KOPT-K1 (cell line): ENCODE results near the gene SECTM1.

Experiments used
- H3K27ac ChIP-seq: fragments of 200-600 bp; sonication (generic); 2 replicates; pipeline ENCODE4 v1.5.1; 2016; ENCODE audit warnings: antibody characterized with exemption, mild to moderate bottlenecking, low read depth, low read length; ENCODE audit not compliant: poor library complexity, severe bottlenecking
- H3K36me3 ChIP-seq: fragments of 200-600 bp; sonication (generic); 2 replicates; pipeline ENCODE4 v1.5.1; 2017; ENCODE audit warnings: antibody characterized with exemption, mild to moderate bottlenecking, low read length, moderate library complexity; ENCODE audit not compliant: insufficient read depth
- H3K9me3 ChIP-seq: fragments of 200-600 bp; sonication (generic); 2 replicates; pipeline ENCODE4 v1.5.1; 2017; ENCODE audit warnings: antibody characterized with exemption, low read length, mild to moderate bottlenecking; ENCODE audit not compliant: insufficient read depth, poor library complexity, severe bottlenecking

The SECTM1 gene

DNA sequence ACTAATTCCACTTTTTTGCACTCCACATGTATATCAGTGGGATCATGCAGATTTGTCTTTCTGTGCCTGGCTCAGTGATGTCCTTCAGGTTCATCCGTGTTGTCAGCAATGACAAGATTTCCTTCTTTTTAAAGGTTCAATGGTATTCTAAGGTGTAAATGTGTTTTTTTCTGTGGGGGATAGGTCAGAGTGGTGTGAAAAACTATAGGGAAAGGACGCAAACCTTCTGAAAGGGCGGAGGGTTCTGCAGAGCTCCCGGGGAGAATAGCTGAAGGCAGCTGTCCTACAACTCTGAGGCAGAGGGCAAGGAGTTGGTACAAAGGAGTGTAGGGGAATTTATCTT, 38.1 kb downstream of the SECTM1 start:
- no peak overlapping the region for H3K27ac ChIP-seq
- H3K36me3 ChIP-seq, result no peaks in the 10 kb centered on the region
- H3K9me3 ChIP-seq, result no peaks in the 10 kb centered on the region

DNA sequence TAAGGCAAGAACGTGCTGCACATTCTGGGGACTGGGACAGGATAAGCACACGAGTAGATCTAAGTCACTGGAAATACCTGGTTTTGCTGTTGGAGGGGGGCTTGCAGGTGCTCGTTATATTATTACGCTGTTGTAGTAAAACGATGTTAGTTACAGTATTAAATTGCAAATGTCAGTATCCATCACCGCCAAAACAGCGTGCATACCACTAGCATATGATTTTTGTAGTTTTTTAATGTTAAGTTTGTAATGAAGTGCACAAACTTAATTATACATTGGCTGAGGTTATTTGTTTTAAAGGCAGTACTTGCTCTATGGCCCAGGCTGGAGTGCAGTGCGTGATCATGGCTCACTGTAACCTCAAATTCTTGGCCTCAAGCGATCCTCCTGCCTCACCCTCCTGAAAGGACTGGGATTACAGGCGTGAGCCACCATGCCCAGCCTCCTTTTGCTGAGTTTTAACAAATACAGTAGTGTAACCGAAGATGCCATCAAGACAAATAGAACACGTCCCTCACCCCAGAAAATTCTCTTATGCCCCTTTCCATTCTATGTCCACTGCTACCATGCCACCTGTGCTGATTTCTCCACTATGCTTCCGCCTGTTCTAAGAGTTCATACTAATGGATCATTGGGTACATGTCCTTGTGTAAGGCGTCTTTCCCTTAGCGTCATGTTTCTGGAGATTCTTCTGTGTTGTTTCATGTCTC, 39.3 kb downstream of the SECTM1 start:
- no peaks in the 10 kb centered on the region for H3K9me3 ChIP-seq
- no peaks in the 10 kb centered on the region for H3K36me3 ChIP-seq
- peak overlapping the region; percentile 59 for H3K27ac ChIP-seq

DNA sequence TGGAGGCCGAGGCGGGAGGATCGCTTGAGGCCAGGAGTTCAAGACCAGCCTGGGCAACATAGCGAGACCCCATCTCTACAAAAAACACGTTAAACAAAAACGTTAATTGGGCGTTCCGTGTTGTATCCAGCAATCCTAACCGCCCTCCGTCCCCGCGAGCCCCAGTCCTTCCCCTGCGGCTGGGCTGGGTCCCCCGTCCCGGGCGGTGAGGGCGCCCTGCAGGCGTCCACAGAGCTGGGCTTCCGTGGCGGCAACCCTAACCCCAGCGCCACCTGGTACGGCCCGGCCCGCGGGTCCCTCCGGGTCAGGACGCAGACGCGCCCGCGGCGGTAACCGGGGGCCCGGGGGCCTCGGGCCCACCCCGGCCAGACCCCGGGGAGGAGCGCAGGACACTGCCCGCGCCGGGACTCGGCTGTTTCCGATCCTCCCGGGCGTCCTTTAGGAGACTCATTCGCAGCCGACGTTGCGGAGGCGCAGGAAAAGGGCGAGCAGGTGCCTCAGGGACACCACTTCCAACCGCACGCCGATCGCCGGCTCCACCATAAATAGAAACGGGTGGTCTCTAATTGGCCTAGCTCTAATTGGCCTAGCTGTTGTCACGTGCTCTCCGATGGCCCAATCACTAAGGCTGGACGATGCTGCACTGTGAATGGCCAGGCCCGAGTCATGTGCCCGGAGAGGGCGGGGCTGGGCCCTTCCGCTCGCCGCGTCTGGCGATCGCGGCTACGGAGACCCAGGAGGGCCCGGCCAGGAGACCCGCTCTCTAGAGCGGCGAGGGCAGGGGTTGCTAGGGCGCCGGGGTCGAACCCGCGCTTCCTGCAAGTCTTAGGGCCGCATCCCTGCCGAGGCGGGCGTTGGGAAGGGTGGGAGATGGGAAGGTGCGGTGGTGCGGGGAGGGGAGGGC, 41.1 kb downstream of the SECTM1 start:
- peak overlapping the region; percentile 91 for H3K27ac ChIP-seq
- H3K36me3 ChIP-seq, result no peaks in the 10 kb centered on the region
- H3K9me3 ChIP-seq, result peaks cover 3% of the 10 kb centered on the region

DNA sequence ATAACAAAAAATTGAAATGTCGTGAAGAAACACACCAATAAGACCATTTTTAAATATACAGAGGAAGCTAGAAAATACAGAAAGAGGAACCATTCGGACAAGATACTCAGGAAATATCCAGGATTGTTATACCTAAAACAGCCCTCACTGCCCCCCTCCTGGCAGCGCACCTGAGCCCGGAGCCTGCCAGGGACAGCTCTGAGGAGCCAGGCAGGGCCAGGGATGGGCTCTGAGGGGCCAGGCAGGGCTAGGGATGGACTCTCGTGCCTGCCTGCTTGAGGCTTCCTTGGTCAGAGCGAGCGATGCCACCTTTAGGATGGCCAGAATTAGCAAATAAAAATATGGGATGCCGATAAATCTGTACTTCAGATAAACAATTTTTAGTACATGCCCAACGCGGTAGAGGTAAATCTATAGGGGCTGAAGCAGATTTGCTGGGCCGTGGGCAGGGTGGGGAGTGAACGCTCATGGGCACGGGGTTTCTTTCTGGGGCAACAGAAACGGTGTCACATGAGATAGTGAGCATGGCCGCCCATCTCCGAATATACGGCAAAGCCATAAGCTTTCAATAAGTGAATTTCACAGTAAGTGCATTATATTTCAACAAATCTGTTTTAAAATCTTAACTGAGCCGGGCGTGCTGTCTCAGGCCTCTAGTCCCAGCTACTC, 41.9 kb downstream of the SECTM1 start:
- Histone ChIP-seq H3K27ac (peak overlapping the region; percentile 91), H3K9me3 (peaks cover 11% of the 10 kb centered on the region), H3K36me3 (no peaks in the 10 kb centered on the region)

DNA sequence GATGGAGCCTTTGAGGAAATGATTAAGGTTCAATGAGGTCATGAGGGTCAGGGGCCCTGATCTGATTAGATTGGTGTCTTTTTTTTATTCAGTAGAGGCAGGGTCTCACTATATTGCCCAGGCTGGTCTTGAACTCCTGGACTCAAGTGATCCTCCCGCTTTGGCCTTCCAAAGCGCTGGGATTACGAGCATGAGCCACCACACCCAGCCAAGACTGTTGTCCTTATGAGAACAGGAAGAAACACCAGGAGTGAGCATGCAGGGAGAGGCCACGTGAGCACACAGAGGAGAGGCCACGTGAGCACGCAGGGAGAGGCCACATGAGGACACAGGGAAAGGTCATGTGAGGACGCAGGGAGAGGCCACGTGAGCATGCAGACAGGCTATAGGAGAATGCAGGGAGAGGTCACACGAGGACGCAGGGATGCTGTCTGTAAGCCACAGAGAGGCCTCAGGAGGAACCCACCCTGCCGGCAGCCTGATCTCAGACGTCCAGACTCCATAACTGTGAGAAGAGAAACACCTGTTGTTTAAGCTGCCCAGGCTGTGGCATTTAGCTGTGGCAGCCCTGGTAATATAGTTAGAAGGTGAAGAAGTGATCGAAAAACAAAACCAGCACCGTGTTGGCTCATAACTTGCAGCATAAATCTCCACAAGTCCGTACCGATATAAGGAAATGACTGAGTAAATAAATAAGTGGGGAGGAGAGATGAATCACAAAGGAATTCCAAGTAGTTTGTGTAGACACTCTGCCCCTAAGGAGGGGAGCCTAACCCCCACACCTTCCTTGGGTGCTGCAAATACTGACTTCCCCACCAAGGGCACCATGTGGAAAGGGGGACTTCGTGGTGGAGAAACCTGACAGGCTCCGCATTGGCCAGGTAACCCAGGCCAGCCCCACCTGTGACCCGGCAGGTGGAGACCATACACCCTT, 45.4 kb downstream of the SECTM1 start:
- Histone ChIP-seq H3K36me3 (no peaks in the 10 kb centered on the region), H3K27ac (peak overlapping the region; percentile 43), H3K9me3 (peaks cover 11% of the 10 kb centered on the region)

DNA sequence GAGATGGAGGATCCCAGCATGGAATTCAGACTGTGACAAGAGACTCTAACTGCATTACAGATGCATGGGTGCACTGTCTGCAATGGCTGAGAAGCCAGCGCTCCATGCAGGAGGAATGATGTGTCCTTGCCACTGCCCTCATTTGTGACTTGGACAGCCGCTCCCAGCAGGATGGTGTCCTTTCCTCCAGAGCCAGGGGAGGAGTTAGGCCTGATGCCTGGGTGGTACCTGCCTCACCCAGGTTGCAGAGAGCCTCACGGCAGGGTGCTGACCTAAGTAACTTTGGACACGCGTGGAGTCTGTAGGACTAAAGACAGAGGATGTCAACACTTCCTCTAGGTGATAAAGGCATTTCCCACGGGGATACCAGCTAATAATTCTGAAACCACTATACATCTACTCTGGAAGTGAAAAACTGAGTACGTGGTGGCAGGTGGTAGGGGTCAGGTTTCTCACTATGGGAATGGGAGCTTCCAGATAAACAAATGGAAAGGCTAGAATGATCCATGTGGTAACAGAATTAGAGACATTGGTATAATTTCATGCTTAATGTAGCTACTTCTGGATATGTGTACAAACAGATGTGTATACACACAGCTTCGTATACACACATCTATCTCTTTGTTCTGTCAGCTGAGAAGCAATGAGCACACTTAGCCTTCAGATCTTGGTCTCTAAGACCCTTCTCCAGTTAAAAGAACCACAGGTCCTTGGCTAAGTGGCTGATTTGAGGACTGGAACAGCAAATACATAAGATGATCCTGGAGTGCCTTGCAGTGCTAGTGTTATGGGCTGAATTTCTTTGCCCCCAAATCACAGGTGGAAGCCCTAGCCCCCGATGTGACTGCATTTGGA, 46.3 kb downstream of the SECTM1 start:
- H3K27ac ChIP-seq, result peak overlapping the region; percentile 43
- no peaks in the 10 kb centered on the region for H3K36me3 ChIP-seq
- peaks cover 11% of the 10 kb centered on the region for H3K9me3 ChIP-seq

DNA sequence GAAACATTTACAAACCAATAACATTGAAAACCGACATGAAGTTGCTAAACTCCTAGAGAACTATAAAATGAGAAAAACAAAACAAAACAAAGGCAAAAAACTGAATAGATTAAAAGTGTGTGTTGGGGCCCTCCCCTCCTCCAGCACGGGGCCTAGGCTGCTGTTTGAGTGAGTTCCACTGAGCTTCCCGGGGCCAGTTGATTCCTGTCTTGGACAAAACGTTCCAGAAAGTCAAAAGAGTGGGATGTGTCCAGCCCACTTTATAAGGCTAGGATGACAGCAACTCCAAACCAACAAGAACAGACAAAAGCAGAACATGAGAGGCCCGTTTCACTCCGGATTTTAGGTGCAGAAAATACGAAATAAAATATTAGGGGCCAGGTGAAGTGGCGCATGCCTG, 48.4 kb downstream of the SECTM1 start:
- Histone ChIP-seq H3K36me3 (no peaks in the 10 kb centered on the region), H3K27ac (no peak overlapping the region), H3K9me3 (peaks cover 11% of the 10 kb centered on the region)

DNA sequence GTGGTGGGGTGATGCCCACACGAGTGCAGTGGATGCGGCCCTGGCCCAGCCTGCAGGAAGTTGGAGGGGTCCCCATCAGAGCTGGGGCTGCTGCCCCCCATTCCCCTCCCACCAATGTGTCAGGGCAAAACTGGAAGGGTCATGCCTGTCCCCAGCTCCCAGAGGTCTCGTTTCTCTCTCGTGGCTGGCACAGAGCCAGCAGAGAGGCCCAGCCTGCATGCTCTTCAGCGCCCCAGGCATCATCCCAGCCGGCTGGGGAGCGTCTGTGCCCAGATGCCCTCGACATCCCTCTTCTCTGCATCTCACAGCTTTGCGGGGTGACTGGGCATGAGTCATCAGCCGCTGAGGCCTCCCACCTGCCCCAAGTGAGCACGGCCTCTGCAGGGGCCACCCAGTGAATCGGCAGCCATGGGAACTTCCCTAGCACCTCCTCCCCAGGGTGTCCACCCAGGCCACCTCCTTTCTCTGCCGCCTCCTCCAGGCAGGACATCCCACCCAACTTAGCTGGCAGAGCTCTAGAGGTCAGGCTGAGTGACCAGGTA, 50.3 kb downstream of the SECTM1 start:
- Histone ChIP-seq H3K27ac (no peak overlapping the region), H3K36me3 (no peaks in the 10 kb centered on the region), H3K9me3 (peaks cover 11% of the 10 kb centered on the region)

DNA sequence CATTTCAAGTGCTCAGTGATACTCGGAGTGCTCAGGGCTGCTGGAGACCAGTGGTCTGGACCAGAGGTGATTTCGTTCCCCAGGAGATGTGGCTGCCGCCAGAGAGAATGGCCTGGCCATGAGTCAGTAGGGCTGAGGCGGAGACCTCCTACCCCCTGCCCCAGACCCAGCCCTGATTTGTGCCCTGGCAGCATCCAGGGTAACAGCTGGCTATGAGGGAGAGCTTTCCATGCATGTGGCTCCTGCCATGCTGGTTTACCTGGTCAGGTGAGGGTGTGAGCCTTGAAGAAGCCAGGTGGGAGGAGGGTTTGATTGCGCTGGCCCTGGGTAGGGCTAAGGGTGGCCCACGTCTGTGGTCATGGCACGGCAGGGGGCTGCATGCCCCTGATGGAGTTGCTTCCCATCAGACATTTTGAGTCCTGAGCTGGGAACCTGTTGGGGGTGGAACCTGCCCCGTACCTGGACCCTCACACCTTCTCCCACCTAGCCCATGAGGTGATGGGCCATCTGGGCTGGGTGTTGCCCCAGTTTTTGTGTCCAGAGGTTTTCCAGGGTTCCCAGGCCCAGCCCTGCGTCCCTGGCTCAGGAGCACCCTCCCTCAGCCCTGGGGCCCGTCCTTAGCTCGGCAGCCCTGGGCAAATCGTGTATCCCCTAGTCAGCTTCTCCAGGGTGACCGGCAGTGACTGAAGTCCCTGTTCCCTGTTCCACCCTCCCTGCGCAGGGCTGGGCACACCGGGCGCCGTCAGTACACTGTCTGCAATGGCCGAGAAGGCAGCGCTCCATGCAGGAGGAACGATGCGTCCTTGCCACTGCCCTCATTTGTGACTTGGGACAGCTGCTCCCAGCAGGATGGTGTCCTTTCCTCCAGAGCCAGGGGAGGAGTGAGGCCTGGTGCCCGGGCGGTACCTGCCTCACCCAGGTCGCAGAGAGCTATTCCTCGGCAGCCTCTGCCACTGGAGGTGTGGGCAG, 51.0 kb downstream of the SECTM1 start:
- Histone ChIP-seq H3K27ac (no peak overlapping the region), H3K9me3 (peaks cover 8% of the 10 kb centered on the region), H3K36me3 (no peaks in the 10 kb centered on the region)

DNA sequence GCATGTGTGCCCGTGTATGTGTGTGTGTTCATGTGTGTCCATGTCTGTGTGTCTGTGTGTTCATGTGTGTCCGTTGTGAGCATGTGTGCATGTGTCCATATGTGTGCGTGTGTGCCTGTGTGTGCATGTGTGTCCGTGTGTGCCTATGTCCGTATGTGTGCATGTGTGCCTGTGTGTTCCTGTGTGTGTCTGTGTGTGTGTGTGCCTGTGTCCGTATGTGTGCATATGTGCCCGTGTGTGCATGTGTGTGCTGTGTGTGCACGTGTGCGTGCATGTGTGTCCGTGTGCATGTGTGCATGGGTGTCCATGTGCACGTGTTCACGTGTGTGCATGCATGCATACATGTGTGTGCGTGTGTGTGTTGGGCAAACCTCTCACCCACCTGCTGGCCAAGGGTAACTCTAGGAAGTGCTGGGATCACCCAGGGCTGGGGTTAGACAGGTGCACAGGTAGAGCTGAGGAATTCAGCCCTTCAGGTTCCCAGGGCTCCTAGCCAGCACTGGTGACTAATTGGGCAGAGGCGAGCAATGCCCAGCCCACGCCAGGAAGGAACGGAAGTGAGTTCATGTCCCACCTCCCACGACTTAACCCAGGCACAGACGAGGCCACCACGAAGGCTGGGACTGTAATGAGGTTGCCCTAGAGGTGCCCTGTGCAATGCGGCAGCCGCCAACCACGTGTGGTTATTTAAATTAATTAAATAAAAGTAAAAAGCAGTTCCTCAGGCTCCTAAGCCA, 51.9 kb downstream of the SECTM1 start:
- H3K9me3 ChIP-seq, result no peaks in the 10 kb centered on the region
- H3K27ac ChIP-seq, result no peak overlapping the region
- H3K36me3 ChIP-seq, result no peaks in the 10 kb centered on the region

DNA sequence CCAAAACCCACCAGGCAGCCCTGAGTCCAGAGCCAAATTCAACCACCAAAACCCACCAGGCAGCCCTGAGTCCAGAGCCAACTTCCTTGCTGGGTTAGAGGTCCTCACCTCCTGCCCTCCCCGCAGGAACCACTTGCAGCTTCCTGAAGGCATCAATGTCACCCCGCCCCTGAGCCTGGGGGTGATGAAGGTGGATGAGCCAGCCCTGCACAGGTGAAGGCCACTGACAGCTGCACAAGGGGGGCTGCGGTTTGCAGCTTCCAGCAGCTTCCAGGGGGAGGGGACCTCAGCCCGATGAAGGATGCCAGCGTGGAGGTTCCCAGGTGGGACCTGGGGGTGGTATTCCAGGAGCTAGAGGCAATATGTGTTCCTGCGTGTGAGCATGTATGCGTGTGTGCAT, 52.5 kb downstream of the SECTM1 start:
- no peaks in the 10 kb centered on the region for H3K36me3 ChIP-seq
- H3K27ac ChIP-seq, result peak overlapping the region; percentile 11
- H3K9me3 ChIP-seq, result no peaks in the 10 kb centered on the region

DNA sequence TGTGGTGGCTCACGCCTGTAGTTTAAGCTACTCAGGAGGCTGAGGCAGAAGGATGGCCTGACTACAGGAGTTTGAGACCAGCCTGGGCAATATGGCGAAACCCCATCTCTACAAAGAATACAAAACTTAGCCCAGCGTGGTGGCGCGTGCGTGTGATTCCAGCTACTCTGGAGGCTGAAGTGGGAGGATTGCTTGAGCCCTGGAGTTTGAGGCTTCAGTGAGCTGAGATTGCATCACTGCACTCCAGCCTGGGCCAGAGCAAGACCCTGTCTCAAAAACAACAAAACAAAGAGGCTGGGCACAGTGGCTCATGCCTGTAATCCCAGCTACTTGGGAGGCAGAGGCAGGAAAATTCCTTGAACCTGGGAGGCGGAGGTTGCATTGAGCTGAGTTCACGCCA, 53.0 kb downstream of the SECTM1 start:
- Histone ChIP-seq H3K9me3 (no peaks in the 10 kb centered on the region), H3K36me3 (no peaks in the 10 kb centered on the region), H3K27ac (peak overlapping the region; percentile 11)
